Neutrophil (primary cell): ENCODE data around the gene LRBA.

ENCODE experiments used
- H3K27ac ChIP-seq: fragments of 200-600 bp; sonication (generic); 2 replicates; pipeline ENCODE4 v1.5.1; 2016; ENCODE audit warnings: mild to moderate bottlenecking, moderate library complexity
- H3K27me3 ChIP-seq: fragments of 200-600 bp; sonication (generic); 2 replicates; pipeline ENCODE4 v1.6.0; 2016; ENCODE audit warnings: mild to moderate bottlenecking
- H3K36me3 ChIP-seq: fragments of 200-600 bp; sonication (generic); 2 replicates; pipeline ENCODE4 v1.5.1; 2017
- H3K4me1 ChIP-seq, 2 experiments: fragments of 200-600 bp in 1 of 2; sonication (generic) in 1 of 2; 1 replicate in 1 of 2; 2 replicates in 1 of 2; pipeline versions ENCODE4 v1.5.1 to v1.6.1; 2013 to 2016; ENCODE audit warnings: low read depth in 1 of 2, low read length in 1 of 2, mild to moderate bottlenecking in 1 of 2, moderate library complexity in 1 of 2; ENCODE audit not compliant: control insufficient read depth in 1 of 2, insufficient read depth in 1 of 2
- H3K4me3 ChIP-seq, 2 experiments: fragments of 200-600 bp in 1 of 2; sonication (generic) in 1 of 2; 1 replicate in 1 of 2; 2 replicates in 1 of 2; pipeline ENCODE4 v1.5.1; 2013 to 2016; ENCODE audit warnings: low read depth in 1 of 2, low read length in 1 of 2, mild to moderate bottlenecking in 1 of 2, moderate library complexity in 1 of 2
- H3K9me3 ChIP-seq: fragments of 200-600 bp; sonication (generic); 2 replicates; pipeline ENCODE4 v1.5.1; 2016
- CTCF ChIP-seq: fragments of 200-600 bp; sonication (generic); IDR thresholded peaks from 2 replicates; pipeline ENCODE4 v1.5.1; 2016; ENCODE audit warnings: antibody characterized with exemption

Gene LRBA

DNA sequence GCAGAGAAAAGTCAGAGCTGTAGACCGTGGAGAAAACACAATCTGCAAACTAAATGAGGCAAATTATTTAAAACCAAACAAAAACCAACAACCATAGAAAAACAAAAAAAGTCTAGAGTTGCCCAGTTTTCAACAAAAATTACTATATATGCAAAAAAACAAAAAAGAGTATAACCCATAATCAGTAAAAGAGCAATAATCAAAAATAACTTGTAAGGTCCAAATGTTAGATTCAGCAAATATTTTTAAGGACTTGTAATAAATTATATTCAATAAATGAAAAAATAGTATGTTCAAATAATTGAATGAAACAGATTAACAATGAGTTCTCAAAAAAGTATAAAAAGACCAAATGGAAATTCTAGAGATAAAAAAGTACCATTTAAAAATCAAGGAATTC, 130.5 kb downstream of the LRBA start:
- Histone ChIP-seq H3K36me3 (no peaks in the 10 kb centered on the region), H3K27me3 (no peaks in the 10 kb centered on the region), H3K4me1 (no peaks in the 10 kb centered on the region), H3K27ac (no peak overlapping the region), H3K4me3 (no peak overlapping the region), H3K9me3 (no peaks in the 10 kb centered on the region)
- no peak for TF ChIP-seq CTCF

GRCh38 chr4:150875367-150875766, 139.7 kb downstream of the LRBA start:
- H3K9me3 ChIP-seq: no peaks in the 10 kb centered on the region
- no peak for TF ChIP-seq CTCF
- H3K4me1 ChIP-seq: no peaks in the 10 kb centered on the region
- no peaks in the 10 kb centered on the region for H3K27me3 ChIP-seq
- H3K27ac ChIP-seq: no peak overlapping the region
- H3K4me3 ChIP-seq: no peak overlapping the region
- H3K36me3 ChIP-seq: no peaks in the 10 kb centered on the region

- no peak for TF ChIP-seq CTCF
- Histone ChIP-seq H3K36me3 (no peaks in the 10 kb centered on the region), H3K9me3 (no peaks in the 10 kb centered on the region), H3K4me3 (no peak overlapping the region), H3K27me3 (no peaks in the 10 kb centered on the region), H3K27ac (no peak overlapping the region), H3K4me1 (no peaks in the 10 kb centered on the region)
Measured at GRCh38 chr4:150874338-150875226, 140.5 kb downstream of the LRBA start.

DNA sequence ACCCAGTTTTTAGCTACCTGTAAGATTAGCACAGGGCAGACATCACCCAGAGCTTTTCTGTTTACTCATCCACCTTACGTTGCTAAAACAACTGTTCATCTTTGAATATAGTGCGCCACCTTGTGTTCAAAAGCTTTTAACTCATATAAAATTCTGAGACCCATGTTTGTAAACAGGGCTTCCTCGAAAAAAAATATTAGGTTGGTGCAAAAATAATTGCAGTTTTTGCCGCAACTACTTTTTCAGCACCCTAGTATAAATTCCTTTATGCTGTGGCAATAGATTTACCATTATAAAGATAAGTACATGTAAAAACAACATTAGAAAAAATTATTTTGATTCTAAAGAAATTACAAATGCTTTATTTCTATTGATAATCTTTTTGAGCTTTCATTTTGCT, 147.9 kb downstream of the LRBA start:
- no peak for TF ChIP-seq CTCF
- Histone ChIP-seq H3K27ac (no peak overlapping the region), H3K4me3 (no peak overlapping the region), H3K36me3 (no peaks in the 10 kb centered on the region), H3K9me3 (no peaks in the 10 kb centered on the region), H3K27me3 (no peaks in the 10 kb centered on the region), H3K4me1 (no peaks in the 10 kb centered on the region)

GRCh38 chr4:150863456-150863855, 151.6 kb downstream of the LRBA start:
- Histone ChIP-seq H3K9me3 (no peaks in the 10 kb centered on the region), H3K27me3 (no peaks in the 10 kb centered on the region), H3K36me3 (no peaks in the 10 kb centered on the region), H3K4me3 (no peak overlapping the region), H3K4me1 (no peaks in the 10 kb centered on the region), H3K27ac (no peak overlapping the region)
- no peak for TF ChIP-seq CTCF
